Measurements from ENCODE around the gene ATP2B1.

The ATP2B1 gene

DNA sequence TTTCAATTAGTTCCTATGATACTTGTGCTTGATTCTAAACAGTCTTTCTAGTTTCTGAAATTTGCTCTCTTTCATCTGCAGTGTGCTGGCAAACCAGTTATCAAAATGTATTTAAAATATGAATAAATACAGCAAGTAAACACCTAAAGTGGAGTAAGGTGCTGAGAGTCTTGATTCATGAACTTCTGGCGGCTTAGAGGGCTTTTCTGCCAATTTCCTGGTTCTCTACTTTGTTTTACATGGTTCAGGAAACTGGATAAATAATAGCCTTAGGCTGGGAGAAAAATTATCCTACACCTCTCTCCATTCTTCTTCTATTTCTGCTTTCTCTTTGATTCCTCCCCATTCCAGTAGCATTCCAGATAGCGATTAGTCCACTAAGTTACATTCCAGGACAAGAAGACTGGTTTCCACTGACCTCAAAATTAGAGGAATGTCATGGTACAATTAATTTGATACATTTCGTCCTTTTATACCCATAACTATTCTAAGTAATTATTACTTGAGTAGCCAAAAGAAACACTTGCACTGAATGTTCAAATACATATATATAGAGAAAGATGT is 14.9 kb downstream of the ATP2B1 start:
- H3K4me2 ChIP-seq (ENCODE audit: low read length), result no peak overlapping the region
- H3K27me3 ChIP-seq (ENCODE audit: control insufficient read depth, low read length), result no peaks in the 10 kb centered on the region
- H3K4me3 ChIP-seq (ENCODE audit: low read length), result no peak overlapping the region
- no peaks in the 10 kb centered on the region for H3F3A ChIP-seq (ENCODE audit: control insufficient read depth, insufficient read depth)
- H3K36me3 ChIP-seq (ENCODE audit: control insufficient read depth, low read length), result peaks cover 37% of the 10 kb centered on the region
- TF ChIP-seq EZH2phosphoT487 (IDR thresholded peaks at IDR 0.05; ENCODE audit: borderline replicate concordance, low read length), result no peak
- TF ChIP-seq, protein P1, sequence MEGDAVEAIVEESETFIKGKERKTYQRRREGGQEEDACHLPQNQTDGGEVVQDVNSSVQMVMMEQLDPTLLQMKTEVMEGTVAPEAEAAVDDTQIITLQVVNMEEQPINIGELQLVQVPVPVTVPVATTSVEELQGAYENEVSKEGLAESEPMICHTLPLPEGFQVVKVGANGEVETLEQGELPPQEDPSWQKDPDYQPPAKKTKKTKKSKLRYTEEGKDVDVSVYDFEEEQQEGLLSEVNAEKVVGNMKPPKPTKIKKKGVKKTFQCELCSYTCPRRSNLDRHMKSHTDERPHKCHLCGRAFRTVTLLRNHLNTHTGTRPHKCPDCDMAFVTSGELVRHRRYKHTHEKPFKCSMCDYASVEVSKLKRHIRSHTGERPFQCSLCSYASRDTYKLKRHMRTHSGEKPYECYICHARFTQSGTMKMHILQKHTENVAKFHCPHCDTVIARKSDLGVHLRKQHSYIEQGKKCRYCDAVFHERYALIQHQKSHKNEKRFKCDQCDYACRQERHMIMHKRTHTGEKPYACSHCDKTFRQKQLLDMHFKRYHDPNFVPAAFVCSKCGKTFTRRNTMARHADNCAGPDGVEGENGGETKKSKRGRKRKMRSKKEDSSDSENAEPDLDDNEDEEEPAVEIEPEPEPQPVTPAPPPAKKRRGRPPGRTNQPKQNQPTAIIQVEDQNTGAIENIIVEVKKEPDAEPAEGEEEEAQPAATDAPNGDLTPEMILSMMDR (IDR thresholded peaks at IDR 0.05; ENCODE audit: low read depth, low read length, poor library complexity, severe bottlenecking), result no peak
- peaks cover 30% of the 10 kb centered on the region for H3K4me1 ChIP-seq (ENCODE audit: control insufficient read depth, low read length)
- no peaks in the 10 kb centered on the region for H3K9me2 ChIP-seq (replicated peaks; ENCODE audit: control insufficient read depth, low read length)
- no peak overlapping the region for H3K27ac ChIP-seq (ENCODE audit: low read depth, low read length)
- peaks cover 9% of the 10 kb centered on the region; the same call in 1 of the 2 replicates for H4K20me1 ChIP-seq (ENCODE audit: control insufficient read depth, insufficient read depth, low read depth, low read length)
- peaks cover 100% of the 10 kb centered on the region for H3K79me2 ChIP-seq (ENCODE audit: control insufficient read depth, low read length)
- H3K9me3 ChIP-seq (ENCODE audit: control insufficient read depth, insufficient read depth, low read length), result no peaks in the 10 kb centered on the region

DNA sequence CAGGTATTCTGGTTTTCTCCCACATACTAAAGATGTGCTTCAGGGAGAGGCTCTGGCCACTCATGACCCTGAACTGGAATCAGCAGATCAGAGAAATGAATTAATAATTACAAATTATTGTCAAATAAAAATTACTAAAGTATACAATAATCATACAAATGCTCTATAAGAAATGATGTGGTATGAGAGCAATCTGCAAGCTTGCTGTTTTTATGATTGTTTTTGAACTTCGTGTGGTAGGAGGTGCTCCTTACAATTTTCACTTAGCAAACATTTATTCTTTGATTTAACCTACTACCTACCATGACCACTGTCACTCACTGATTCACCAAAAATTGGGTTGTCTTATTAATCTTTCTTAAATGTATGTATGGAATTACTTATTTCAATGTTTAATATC is 16.2 kb downstream of the ATP2B1 start:
- H3K4me1 ChIP-seq (ENCODE audit: control insufficient read depth, low read length), result peaks cover 17% of the 10 kb centered on the region
- no peaks in the 10 kb centered on the region for H3F3A ChIP-seq (ENCODE audit: control insufficient read depth, insufficient read depth)
- H3K4me2 ChIP-seq (ENCODE audit: low read length), result no peak overlapping the region
- no peaks in the 10 kb centered on the region for H3K27me3 ChIP-seq (ENCODE audit: control insufficient read depth, low read length)
- peaks cover 35% of the 10 kb centered on the region for H3K36me3 ChIP-seq (ENCODE audit: control insufficient read depth, low read length)
- TF ChIP-seq, protein P1 (IDR thresholded peaks at IDR 0.05; ENCODE audit: low read depth, low read length, poor library complexity, severe bottlenecking), result no peak
- TF ChIP-seq EZH2phosphoT487 (IDR thresholded peaks at IDR 0.05; ENCODE audit: borderline replicate concordance, low read length), result no peak
- H4K20me1 ChIP-seq (ENCODE audit: control insufficient read depth, insufficient read depth, low read depth, low read length), result 0 out of 2 replicates have a peak, but pooled peaks cover 7% of the 10 kb centered on the region
- H3K79me2 ChIP-seq (ENCODE audit: control insufficient read depth, low read length), result peaks cover 100% of the 10 kb centered on the region
- H3K9me3 ChIP-seq (ENCODE audit: control insufficient read depth, insufficient read depth, low read length), result no peaks in the 10 kb centered on the region; the same call in 1 of the 2 replicates
- no peaks in the 10 kb centered on the region for H3K9me2 ChIP-seq (replicated peaks; ENCODE audit: control insufficient read depth, low read length)
- H3K4me3 ChIP-seq (ENCODE audit: low read length), result no peak overlapping the region
- no peak overlapping the region for H3K27ac ChIP-seq (ENCODE audit: low read depth, low read length)

DNA sequence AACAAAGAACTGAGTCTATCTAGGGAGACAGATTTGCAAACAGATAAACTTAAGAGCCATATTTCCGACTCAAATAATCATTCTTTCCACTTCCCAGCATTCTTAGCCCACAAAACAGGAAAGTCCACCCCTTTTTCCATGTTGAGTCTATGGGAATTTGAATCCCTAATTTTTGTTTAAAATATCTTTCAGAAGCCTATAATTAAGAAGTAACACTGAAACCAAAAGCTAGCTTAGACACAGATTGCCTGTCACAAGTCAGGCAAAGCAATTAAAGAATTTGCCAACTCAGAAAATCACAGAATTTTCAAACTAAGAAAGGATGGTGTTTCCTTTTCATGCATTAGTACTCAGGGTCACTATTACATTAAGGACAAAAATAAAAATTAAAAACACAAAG is 17.0 kb downstream of the ATP2B1 start:
- Histone ChIP-seq H3F3A (ENCODE audit: control insufficient read depth, insufficient read depth) (no peaks in the 10 kb centered on the region), H3K4me3 (ENCODE audit: low read length) (no peak overlapping the region), H3K36me3 (ENCODE audit: control insufficient read depth, low read length) (peaks cover 42% of the 10 kb centered on the region), H3K27me3 (ENCODE audit: control insufficient read depth, low read length) (no peaks in the 10 kb centered on the region), H3K4me1 (ENCODE audit: control insufficient read depth, low read length) (peaks cover 9% of the 10 kb centered on the region), H3K27ac (ENCODE audit: low read depth, low read length) (no peak overlapping the region), H3K9me2 (replicated peaks; ENCODE audit: control insufficient read depth, low read length) (no peaks in the 10 kb centered on the region), H3K79me2 (ENCODE audit: control insufficient read depth, low read length) (peaks cover 100% of the 10 kb centered on the region), H3K4me2 (ENCODE audit: low read length) (no peak overlapping the region), H3K9me3 (ENCODE audit: control insufficient read depth, insufficient read depth, low read length) (peaks cover 5% of the 10 kb centered on the region; the same call in 1 of the 2 replicates), H4K20me1 (ENCODE audit: control insufficient read depth, insufficient read depth, low read depth, low read length) (0 out of 2 replicates have a peak, but pooled peaks cover 7% of the 10 kb centered on the region)
- no peak for TF ChIP-seq EZH2phosphoT487 (IDR thresholded peaks at IDR 0.05; ENCODE audit: borderline replicate concordance, low read length)
- TF ChIP-seq, protein P1 (IDR thresholded peaks at IDR 0.05; ENCODE audit: low read depth, low read length, poor library complexity, severe bottlenecking), result no peak
